WTC11 (cell line): Measurements from ENCODE around the gene WDR26. TPM values are rescaled to one million over a fixed set of nuclear protein-coding genes. Genes with fewer than 3 reads are reported as not detected.

Source experiments
- ATAC-seq: fragments of 200-7000 bp; cut with Tn5 transposase; 2 replicates; pipeline ENCODE4 v1.10.0; 2021; ENCODE audit warnings: mild to moderate bottlenecking, moderate library complexity
- CTCF ChIA-PET: fragments of 300-600 bp; sonication (Branson Sonifier 250); formaldehyde crosslinking; loops from one replicate; lab custom pipeline; 2021; ENCODE audit warnings: antibody characterized with exemption; lab: Charles Lee
- POLR2A ChIA-PET: fragments of 350-600 bp; sonication (Branson Sonifier 250); formaldehyde crosslinking; loops from one replicate; lab custom pipeline; 2021; ENCODE audit warnings: antibody characterized with exemption; lab: Charles Lee
- DNase-seq: peaks from one replicate; pipeline ENCODE4 v3.0.0; 2021; ENCODE audit warnings: low spot score
- H3K27ac Mint-ChIP-seq: 2 replicates; pipeline ENCODE4 v1.8.0; 2021; ENCODE audit warnings: mixed read lengths
- H3K27me3 Mint-ChIP-seq: 2 replicates; pipeline ENCODE4 v1.8.0; 2021; ENCODE audit warnings: low read depth, mild to moderate bottlenecking, moderate library complexity, mixed read lengths
- H3K36me3 Mint-ChIP-seq: 2 replicates; pipeline ENCODE4 v1.8.0; 2021; ENCODE audit warnings: mixed read lengths
- H3K4me1 Mint-ChIP-seq: 2 replicates; pipeline ENCODE4 v1.8.0; 2022; ENCODE audit warnings: mixed read lengths
- H3K4me3 Mint-ChIP-seq: 2 replicates; pipeline ENCODE4 v1.8.0; 2021; ENCODE audit warnings: mild to moderate bottlenecking, moderate library complexity, mixed read lengths
- H3K9me3 Mint-ChIP-seq: 2 replicates; pipeline ENCODE4 v1.8.0; 2021; ENCODE audit warnings: mixed read lengths
- ATF1 ChIP-seq: sonication (generic); formaldehyde crosslinking; IDR thresholded peaks from 2 replicates; pipeline ENCODE4 v1.8.1; 2023; ENCODE audit warnings: mild to moderate bottlenecking, moderate library complexity, missing genetic modification reagents
- E2F5 ChIP-seq: sonication (generic); formaldehyde crosslinking; IDR thresholded peaks from 2 replicates; pipeline ENCODE4 v1.8.1; 2022; ENCODE audit warnings: mild to moderate bottlenecking, moderate library complexity, missing genetic modification reagents
- ETV6 ChIP-seq: sonication (generic); formaldehyde crosslinking; IDR thresholded peaks from 2 replicates; pipeline ENCODE4 v1.8.1; 2022; ENCODE audit warnings: mild to moderate bottlenecking, missing genetic modification reagents
- IRF2 ChIP-seq: sonication (generic); formaldehyde crosslinking; IDR thresholded peaks from 2 replicates; pipeline ENCODE4 v1.8.0; 2022; ENCODE audit warnings: low read depth, missing genetic modification reagents, borderline replicate concordance
- JUN ChIP-seq: sonication (generic); formaldehyde crosslinking; IDR thresholded peaks from 2 replicates; pipeline ENCODE4 v1.8.0; 2023; ENCODE audit warnings: mild to moderate bottlenecking, missing genetic modification reagents
- NFYB ChIP-seq: sonication (generic); formaldehyde crosslinking; conservative IDR thresholded peaks from 2 replicates; pipeline ENCODE4 v1.8.0; 2022; ENCODE audit warnings: low read depth, missing genetic modification reagents
- NR1H2 ChIP-seq: sonication (generic); formaldehyde crosslinking; IDR thresholded peaks from 2 replicates; pipeline ENCODE4 v1.9.0; 2021; ENCODE audit warnings: mild to moderate bottlenecking, moderate library complexity, missing genetic modification reagents
- OVOL2 ChIP-seq: fragments of 250-450 bp; sonication (Bioruptor Pico); IDR thresholded peaks from 2 replicates; pipeline ENCODE4 v1.9.0; 2021; ENCODE audit warnings: mild to moderate bottlenecking, borderline replicate concordance
- PRRX2 ChIP-seq: fragments of 250-450 bp; sonication (Bioruptor Pico); IDR thresholded peaks from 2 replicates; pipeline ENCODE4 v1.8.0; 2021; ENCODE audit warnings: mild to moderate bottlenecking
- SMAD4 ChIP-seq: sonication (generic); formaldehyde crosslinking; IDR thresholded peaks from 2 replicates; pipeline ENCODE4 v1.8.0; 2022; ENCODE audit warnings: mild to moderate bottlenecking, missing genetic modification reagents
- SOX15 ChIP-seq: fragments of 250-450 bp; sonication (Bioruptor Pico); IDR thresholded peaks from 2 replicates; pipeline ENCODE4 v1.9.0; 2021; ENCODE audit warnings: mild to moderate bottlenecking
- STAT6 ChIP-seq: sonication (generic); formaldehyde crosslinking; conservative IDR thresholded peaks from 2 replicates; pipeline ENCODE4 v1.8.1; 2023; ENCODE audit warnings: mild to moderate bottlenecking, low read depth, missing genetic modification reagents, moderate library complexity
- TCF7 ChIP-seq: sonication (generic); formaldehyde crosslinking; IDR thresholded peaks from 2 replicates; pipeline ENCODE4 v1.8.0; 2022; ENCODE audit warnings: mild to moderate bottlenecking, low read depth, missing genetic modification reagents, moderate library complexity
- USF1 ChIP-seq: sonication (generic); formaldehyde crosslinking; IDR thresholded peaks from 2 replicates; pipeline ENCODE4 v1.8.0; 2022; ENCODE audit warnings: mild to moderate bottlenecking, missing genetic modification reagents
- USF2 ChIP-seq: sonication (generic); formaldehyde crosslinking; IDR thresholded peaks from 2 replicates; pipeline ENCODE4 v1.8.1; 2023; ENCODE audit warnings: mild to moderate bottlenecking, missing genetic modification reagents, moderate library complexity
- ZMAT4 ChIP-seq: fragments of 250-450 bp; sonication (Bioruptor Pico); IDR thresholded peaks from 2 replicates; pipeline ENCODE4 v1.9.0; 2021; ENCODE audit warnings: mild to moderate bottlenecking
- ZNF281 ChIP-seq: sonication (generic); formaldehyde crosslinking; IDR thresholded peaks from 2 replicates; pipeline ENCODE4 v1.8.0; 2023; ENCODE audit warnings: mild to moderate bottlenecking, missing genetic modification reagents
- ZSCAN18 ChIP-seq: fragments of 250-450 bp; sonication (Bioruptor Pico); IDR thresholded peaks from 2 replicates; pipeline ENCODE4 v2.1.2; 2022; ENCODE audit warnings: mild to moderate bottlenecking, moderate library complexity
- total RNA-seq: library from RNA; stranded (reverse); gene quantifications from 3 replicates; pipeline ENCODE4 v1.2.3, GENCODE V29; 2021

Gene WDR26
- total RNA-seq, 1 experiment from 2014 or later = 66.1 TPM

- Mint-ChIP-seq H3K27me3 (no peaks in the 10 kb centered on the region), H3K9me3 (no peaks in the 10 kb centered on the region), H3K4me3 (no peak overlapping the region), H3K4me1 (no peaks in the 10 kb centered on the region), H3K36me3 (peaks cover 44% of the 10 kb centered on the region), H3K27ac (no peak overlapping the region; the same call in 1 of the 2 replicates)
- no peak for TF ChIP-seq SOX15 (CRISPR knock-in tag)
- no peak for TF ChIP-seq TCF7
- no peak for TF ChIP-seq STAT6
- TF ChIP-seq OVOL2 = no peak
- no peak for TF ChIP-seq ZSCAN18
- no peak for TF ChIP-seq E2F5 (CRISPR knock-in tag)
- TF ChIP-seq USF1 (CRISPR knock-in tag) = no peak
- TF ChIP-seq SMAD4 (CRISPR knock-in tag) = no peak
- no peak for TF ChIP-seq IRF2
- no peak for TF ChIP-seq NR1H2 (CRISPR knock-in tag)
- no peak for TF ChIP-seq JUN (CRISPR knock-in tag)
- TF ChIP-seq ZNF281 = no peak
- no peak for TF ChIP-seq ATF1 (CRISPR knock-in tag)
- no peak for TF ChIP-seq ETV6 (CRISPR knock-in tag)
- TF ChIP-seq NFYB (CRISPR knock-in tag) = no peak
- no peak for TF ChIP-seq ZMAT4 (CRISPR knock-in tag)
- no peak for TF ChIP-seq USF2 (CRISPR knock-in tag)
- no peak for TF ChIP-seq PRRX2 (CRISPR knock-in tag)
- no peak for ATAC-seq
- ChIA-PET POLR2A (no interaction called here), CTCF (interaction anchor here (0.6 to 0.8 kb wide), 2 partner anchors 79 to 223 kb away, joined by 3 read pairs; no protein-coding TSS in a partner anchor)
- DNase-seq = no peak
Observed at GRCh38 chr1:224377676-224378006, 57.0 kb downstream of the WDR26 start.
